ENCODE measurements around the gene AFF3. TPM values are rescaled to one million over a fixed set of nuclear protein-coding genes. Genes with fewer than 3 reads are reported as not detected.

The AFF3 gene
- total RNA-seq, 1 experiment from 2014 or later, result 0.22 TPM

GRCh38 chr2:99975386-99975785, 167.0 kb downstream of the AFF3 start:
- H3K27ac Mint-ChIP-seq, result no peak overlapping the region
- DNase-seq, result no peak

More at GRCh38 chr2:99975386-99975785, 167.0 kb downstream of the AFF3 start:
- Histone ChIP-seq H3K4ac (ENCODE audit: low read depth, low read length) (no peak overlapping the region), H3K79me2 (ENCODE audit: insufficient read depth, low read length) (no peaks in the 10 kb centered on the region), H2BK15ac (ENCODE audit: low read depth, low read length) (no peak overlapping the region), H3K9me3 (ENCODE audit: control insufficient read depth, low read depth, low read length) (no peaks in the 10 kb centered on the region), H3K27ac (ENCODE audit: insufficient read length, low read depth, low read length) (no peak overlapping the region), H2AK5ac (ENCODE audit: insufficient read length, low read length) (no peak overlapping the region), H2BK20ac (ENCODE audit: low read depth, low read length, poor library complexity, severe bottlenecking) (no peak overlapping the region), H3K23me2 (ENCODE audit: insufficient read length, low read depth, low read length, poor library complexity, severe bottlenecking) (no peaks in the 10 kb centered on the region), H4K20me1 (ENCODE audit: control insufficient read depth, insufficient read depth, insufficient read length) (no peaks in the 10 kb centered on the region), H3T11ph (ENCODE audit: low read length) (no peak overlapping the region), H2BK5ac (ENCODE audit: insufficient read length, low read length) (no peak overlapping the region), H2AFZ (ENCODE audit: low read length) (no peak overlapping the region), H3K4me2 (ENCODE audit: insufficient read depth, insufficient read length, low read length) (no peak overlapping the region), H4K91ac (ENCODE audit: insufficient read length, low read depth, low read length) (no peak overlapping the region), H4K5ac (ENCODE audit: insufficient read length, low read depth, low read length) (no peak overlapping the region), H3K9ac (ENCODE audit: extremely low read depth, insufficient read length, low read length) (no peak overlapping the region), H2BK120ac (ENCODE audit: low read depth, low read length, poor library complexity, severe bottlenecking) (no peak overlapping the region), H2BK12ac (ENCODE audit: insufficient read length, low read depth, low read length) (no peak overlapping the region), H3K18ac (ENCODE audit: insufficient read length, low read depth, low read length) (no peak overlapping the region), H3K4me1 (ENCODE audit: insufficient read depth, low read length) (no peaks in the 10 kb centered on the region), H3K14ac (ENCODE audit: insufficient read depth, low read length) (no peak overlapping the region), H3K79me1 (ENCODE audit: insufficient read depth, low read depth, low read length, poor library complexity, severe bottlenecking) (no peaks in the 10 kb centered on the region), H4K8ac (replicated peaks; ENCODE audit: insufficient read length, low read depth, low read length) (no peak overlapping the region), H3K27me3 (ENCODE audit: insufficient read depth, low read length) (no peaks in the 10 kb centered on the region), H3K23ac (ENCODE audit: insufficient read length, low read depth, low read length) (no peak overlapping the region), H3K56ac (ENCODE audit: insufficient read length, low read depth, low read length) (no peak overlapping the region)
- Mint-ChIP-seq H3K4me1 (peaks cover 4 to 9% of the 10 kb centered on the region in 2 experiments), H3K27me3 (ENCODE audit: low read depth) (peaks cover 13% of the 10 kb centered on the region), H3K4me3 (no peak overlapping the region), H3K9me3 (no peaks in the 10 kb centered on the region), H3K36me3 (ENCODE audit: insufficient read depth in 1 of 3, low read depth in 3 of 3) (no peaks in the 10 kb centered on the region)
- no peak for TF ChIP-seq CTCF (conservative IDR thresholded peaks at IDR 0.05)
